ENCODE data around the gene BCL11A. TPM values are rescaled to one million over a fixed set of nuclear protein-coding genes. Genes with fewer than 3 reads are reported as not detected.

BCL11A gene
- total RNA-seq, 1 experiment from 2014 or later, result 0.33 TPM

- in situ Hi-C loops (cut with HindIII; ENCODE audit: low pct_unique_long_range_greater_than_20kb, low sequenced_read_pairs), result no loop called here
These were observed 24.3 kb upstream of the BCL11A start for GRCh38 chr2:60577682-60578283.

GRCh38 chr2:60573251-60573650 is 19.8 kb upstream of the BCL11A start:
- ChIA-PET POLR2A (no interaction called here), CTCF (no interaction called here)
- H3K36me3 ChIP-seq (ENCODE audit: control insufficient read depth, insufficient read depth, low read length), result no peaks in the 10 kb centered on the region
- in situ Hi-C loops (cut with HindIII; ENCODE audit: low pct_unique_long_range_greater_than_20kb, low sequenced_read_pairs), result no loop called here
- H3K4me3 ChIP-seq (ENCODE audit: low read depth in 2 of 2, low read length in 2 of 2), result no peak overlapping the region
- ATAC-seq, result no peak
- no peaks in the 10 kb centered on the region for H3K9me3 ChIP-seq (ENCODE audit: control insufficient read depth, insufficient read depth, low read depth, low read length)
- intact Hi-C loops (cut with micrococcal nuclease; ENCODE audit: unreplicated experiment), result no loop called here
- no peak for DNase-seq (ENCODE audit: low read depth, low spot score)
- H3K4me1 ChIP-seq (ENCODE audit: control insufficient read depth, insufficient read depth, low read length), result peaks cover 8% of the 10 kb centered on the region; the same call in 1 of the 2 replicates
- no peak overlapping the region for H3K27ac ChIP-seq (ENCODE audit: low read length)
- no peak for TF ChIP-seq SIN3A (IDR thresholded peaks at IDR 0.05; ENCODE audit: borderline replicate concordance, insufficient read depth, low read depth, low read length)
- no peak for TF ChIP-seq REST (IDR thresholded peaks at IDR 0.05; ENCODE audit: insufficient read depth in 1 of 2, low read depth in 2 of 2, low read length in 1 of 2)
- TF ChIP-seq POLR2AphosphoS5 (IDR thresholded peaks at IDR 0.05; ENCODE audit: low read depth, low read length), result no peak
- TF ChIP-seq CTCF (IDR thresholded peaks at IDR 0.05), result no peak
- H3K27me3 ChIP-seq (ENCODE audit: control insufficient read depth, insufficient read depth, low read length), result peaks cover 45% of the 10 kb centered on the region
- BruUV-seq (replicated peaks), result no TSS peak

More at GRCh38 chr2:60577682-60578283, 24.3 kb upstream of the BCL11A start:
- Histone ChIP-seq H3K9me3 (ENCODE audit: control insufficient read depth, insufficient read depth, low read depth, low read length) (no peaks in the 10 kb centered on the region), H3K36me3 (ENCODE audit: control insufficient read depth, insufficient read depth, low read length) (no peaks in the 10 kb centered on the region), H3K4me3 (ENCODE audit: low read depth in 2 of 2, low read length in 2 of 2) (no peak overlapping the region), H3K4me1 (ENCODE audit: control insufficient read depth, insufficient read depth, low read length) (no peaks in the 10 kb centered on the region), H3K27me3 (ENCODE audit: control insufficient read depth, insufficient read depth, low read length) (peaks cover 38% of the 10 kb centered on the region), H3K27ac (ENCODE audit: low read length) (no peak overlapping the region)
- no peak for DNase-seq (ENCODE audit: low read depth, low spot score)
- POLR2A ChIA-PET, result no interaction called here
- intact Hi-C loops (cut with micrococcal nuclease; ENCODE audit: unreplicated experiment), result no loop called here
- CTCF ChIA-PET, result no interaction called here
- ATAC-seq, result no peak
- TF ChIP-seq CTCF (IDR thresholded peaks at IDR 0.05) (no peak), SIN3A (IDR thresholded peaks at IDR 0.05; ENCODE audit: borderline replicate concordance, insufficient read depth, low read depth, low read length) (no peak), REST (IDR thresholded peaks at IDR 0.05; ENCODE audit: insufficient read depth in 1 of 2, low read depth in 2 of 2, low read length in 1 of 2) (no peak), TCF7L2 (IDR thresholded peaks at IDR 0.05; ENCODE audit: low read depth, low read length) (no peak), POLR2AphosphoS5 (IDR thresholded peaks at IDR 0.05; ENCODE audit: low read depth, low read length) (no peak)
- BruUV-seq (replicated peaks), result no TSS peak
